Liver (tissue), 2 donors: ENCODE results near the gene GPR55.

Experiments used
- TF ChIP-seq, protein P1 (sequence below): fragments of 150-350 bp; IDR thresholded peaks from 2 replicates; pipeline ENCODE4 v1.5.1; 2017; ENCODE audit warnings: improper control_type of control experiment, low read depth, low read length; ENCODE audit not compliant: missing input control
- TF ChIP-seq, protein P2 (sequence below): IDR thresholded peaks from 2 replicates; pipeline ENCODE4 v1.6.1; 2016; ENCODE audit warnings: antibody characterized with exemption
- donor health status: healthy.

DNA sequence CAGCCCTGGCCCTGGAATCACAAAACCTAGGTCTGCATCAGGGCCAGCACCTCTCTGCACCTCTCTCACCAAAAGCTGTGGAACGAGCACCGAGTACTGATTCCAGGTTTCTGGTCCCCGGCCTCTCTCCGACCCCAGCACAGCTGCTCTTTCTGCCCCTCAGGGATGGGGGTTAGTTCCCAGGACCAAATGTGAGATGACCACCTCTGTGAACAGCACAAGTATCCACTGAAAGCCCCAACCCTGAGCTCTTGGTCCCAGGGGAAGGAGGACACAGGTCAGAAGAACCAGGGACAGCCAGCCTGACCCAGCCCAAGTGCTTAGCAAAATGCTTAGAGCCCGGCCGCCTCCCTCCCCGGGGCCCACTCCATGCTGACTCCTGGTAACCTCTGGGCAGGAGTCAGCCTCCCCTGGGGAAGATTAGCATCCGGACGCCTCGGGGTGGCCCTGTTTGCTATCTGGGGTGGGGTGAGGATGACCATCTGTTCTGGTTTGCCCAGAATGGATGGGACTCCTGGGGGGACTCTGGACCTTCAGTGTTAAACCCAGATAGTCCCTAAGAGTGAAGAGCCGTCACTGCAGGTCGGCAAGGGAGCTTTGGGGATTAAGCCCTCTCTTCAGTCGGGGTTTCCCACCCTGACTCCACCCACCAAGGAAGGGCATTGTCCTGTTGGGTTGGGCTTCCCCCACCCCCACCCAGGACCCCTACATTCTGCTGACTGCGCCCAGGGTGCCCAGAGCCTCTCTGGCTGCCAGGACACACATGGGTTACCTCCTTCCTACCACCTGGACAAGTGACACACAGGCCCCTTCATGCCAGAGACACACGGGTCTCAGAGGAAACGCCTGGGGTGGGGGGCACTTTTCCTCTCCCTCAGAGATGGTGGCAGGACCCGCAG, 9.4 kb upstream of the GPR55 start:
- TF ChIP-seq, protein P1, sequence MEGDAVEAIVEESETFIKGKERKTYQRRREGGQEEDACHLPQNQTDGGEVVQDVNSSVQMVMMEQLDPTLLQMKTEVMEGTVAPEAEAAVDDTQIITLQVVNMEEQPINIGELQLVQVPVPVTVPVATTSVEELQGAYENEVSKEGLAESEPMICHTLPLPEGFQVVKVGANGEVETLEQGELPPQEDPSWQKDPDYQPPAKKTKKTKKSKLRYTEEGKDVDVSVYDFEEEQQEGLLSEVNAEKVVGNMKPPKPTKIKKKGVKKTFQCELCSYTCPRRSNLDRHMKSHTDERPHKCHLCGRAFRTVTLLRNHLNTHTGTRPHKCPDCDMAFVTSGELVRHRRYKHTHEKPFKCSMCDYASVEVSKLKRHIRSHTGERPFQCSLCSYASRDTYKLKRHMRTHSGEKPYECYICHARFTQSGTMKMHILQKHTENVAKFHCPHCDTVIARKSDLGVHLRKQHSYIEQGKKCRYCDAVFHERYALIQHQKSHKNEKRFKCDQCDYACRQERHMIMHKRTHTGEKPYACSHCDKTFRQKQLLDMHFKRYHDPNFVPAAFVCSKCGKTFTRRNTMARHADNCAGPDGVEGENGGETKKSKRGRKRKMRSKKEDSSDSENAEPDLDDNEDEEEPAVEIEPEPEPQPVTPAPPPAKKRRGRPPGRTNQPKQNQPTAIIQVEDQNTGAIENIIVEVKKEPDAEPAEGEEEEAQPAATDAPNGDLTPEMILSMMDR: no peak
- TF ChIP-seq, protein P2, sequence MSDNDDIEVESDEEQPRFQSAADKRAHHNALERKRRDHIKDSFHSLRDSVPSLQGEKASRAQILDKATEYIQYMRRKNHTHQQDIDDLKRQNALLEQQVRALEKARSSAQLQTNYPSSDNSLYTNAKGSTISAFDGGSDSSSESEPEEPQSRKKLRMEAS: no peak
